GM12873 (cell line): Measurements from ENCODE around the gene DHRS12.

Experiments
- CTCF ChIP-seq: IDR thresholded peaks from 2 replicates; pipeline ENCODE4 v1.5.1; 2012; ENCODE audit warnings: low read depth, mild to moderate bottlenecking, moderate library complexity, low read length, control low read depth; ENCODE audit not compliant: insufficient read depth; ENCODE audit errors: missing control alignments

Gene DHRS12

GRCh38 chr13:51734786-51735185 is 69.2 kb downstream of the DHRS12 start:
- no peak for TF ChIP-seq CTCF

- no peak for TF ChIP-seq CTCF
Measured at GRCh38 chr13:51733374-51734298, 70.3 kb downstream of the DHRS12 start.

GRCh38 chr13:51731759-51732158 is 72.2 kb downstream of the DHRS12 start:
- no peak for TF ChIP-seq CTCF

- TF ChIP-seq CTCF = no peak
Measured at GRCh38 chr13:51730927-51731326, 73.0 kb downstream of the DHRS12 start.

GRCh38 chr13:51729866-51730553 is 74.0 kb downstream of the DHRS12 start:
- TF ChIP-seq CTCF = no peak

GRCh38 chr13:51728972-51729371 is 75.0 kb downstream of the DHRS12 start:
- TF ChIP-seq CTCF = no peak

GRCh38 chr13:51728275-51728673 is 75.7 kb downstream of the DHRS12 start:
- no peak for TF ChIP-seq CTCF
